ENCODE results near the gene CYP46A1. TPM values are rescaled to one million over a fixed set of nuclear protein-coding genes. Genes with fewer than 3 reads are reported as not detected.

CYP46A1 gene
- total and polyA plus RNA-seq, 10 donors, result 0.11 to 0.85 (median 0.32) TPM

DNA sequence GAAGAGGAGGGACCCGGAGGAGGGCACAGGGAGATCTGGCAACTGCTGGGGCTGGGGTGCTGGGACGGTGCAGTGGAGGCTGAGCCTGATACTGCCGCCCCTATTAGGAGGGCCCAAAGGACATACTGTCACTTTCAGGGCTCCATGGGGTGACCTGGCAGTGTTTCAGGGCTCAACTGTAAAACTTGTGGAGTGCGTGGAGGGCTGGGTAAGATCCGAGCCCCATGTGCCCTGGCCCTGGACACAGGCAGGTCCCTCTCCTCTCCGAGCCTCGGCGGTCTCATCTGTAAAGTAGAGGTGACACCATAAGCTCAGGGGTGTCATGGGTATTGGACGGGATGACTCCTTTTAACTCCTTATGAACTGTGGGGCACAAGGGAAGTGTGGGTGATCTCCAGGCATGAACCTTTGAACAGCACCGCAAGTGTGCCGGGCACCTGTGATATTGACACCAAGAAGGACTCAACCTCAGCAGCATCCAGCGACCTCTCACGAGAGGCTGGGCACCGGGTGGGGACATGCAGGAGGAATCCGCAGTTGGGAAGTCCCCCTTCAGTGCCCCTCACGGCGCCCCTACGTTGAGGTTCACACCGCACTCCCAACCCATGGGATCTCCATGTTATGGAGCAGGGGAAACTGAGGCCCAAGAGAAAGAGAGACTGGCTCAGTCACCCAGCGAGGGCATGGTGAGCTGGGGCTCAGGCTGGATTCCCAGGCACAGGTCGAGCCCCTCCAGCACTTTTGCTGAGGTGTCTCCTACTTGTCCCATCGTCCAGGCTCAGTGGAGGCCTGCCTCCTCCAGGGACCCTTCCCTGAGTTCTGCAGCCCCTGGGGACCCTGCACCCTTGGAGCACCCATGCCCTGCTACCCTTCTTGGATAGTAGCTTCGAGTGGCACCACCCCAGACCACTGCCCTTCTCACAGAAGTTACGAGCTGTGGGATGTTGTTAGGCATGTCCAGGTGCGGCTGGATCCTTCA is 58.7 kb downstream of the CYP46A1 start:
- no peak for TF ChIP-seq POLR2AphosphoS5 (IDR thresholded peaks at IDR 0.05)
- no peak for TF ChIP-seq POLR2A (IDR thresholded peaks at IDR 0.05)
- TF ChIP-seq, protein P1, sequence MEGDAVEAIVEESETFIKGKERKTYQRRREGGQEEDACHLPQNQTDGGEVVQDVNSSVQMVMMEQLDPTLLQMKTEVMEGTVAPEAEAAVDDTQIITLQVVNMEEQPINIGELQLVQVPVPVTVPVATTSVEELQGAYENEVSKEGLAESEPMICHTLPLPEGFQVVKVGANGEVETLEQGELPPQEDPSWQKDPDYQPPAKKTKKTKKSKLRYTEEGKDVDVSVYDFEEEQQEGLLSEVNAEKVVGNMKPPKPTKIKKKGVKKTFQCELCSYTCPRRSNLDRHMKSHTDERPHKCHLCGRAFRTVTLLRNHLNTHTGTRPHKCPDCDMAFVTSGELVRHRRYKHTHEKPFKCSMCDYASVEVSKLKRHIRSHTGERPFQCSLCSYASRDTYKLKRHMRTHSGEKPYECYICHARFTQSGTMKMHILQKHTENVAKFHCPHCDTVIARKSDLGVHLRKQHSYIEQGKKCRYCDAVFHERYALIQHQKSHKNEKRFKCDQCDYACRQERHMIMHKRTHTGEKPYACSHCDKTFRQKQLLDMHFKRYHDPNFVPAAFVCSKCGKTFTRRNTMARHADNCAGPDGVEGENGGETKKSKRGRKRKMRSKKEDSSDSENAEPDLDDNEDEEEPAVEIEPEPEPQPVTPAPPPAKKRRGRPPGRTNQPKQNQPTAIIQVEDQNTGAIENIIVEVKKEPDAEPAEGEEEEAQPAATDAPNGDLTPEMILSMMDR (IDR thresholded peaks at IDR 0.05 in 8 of 11, conservative IDR thresholded peaks at IDR 0.05 in 3 of 11), result no peak
- peaks cover 5 to 45% (median 21%) of the 10 kb centered on the region in 6 donors for H3K4me1 ChIP-seq
- peaks cover 0 to 24% (median 5%) of the 10 kb centered on the region in 7 donors for H3K27me3 ChIP-seq (replicated peaks in 1 of 7)
- H3K36me3 ChIP-seq, result no peaks in the 10 kb centered on the region
- DNase-seq, result no peak
- 89 to 94% (median 93%) methylated on average over 23 to 25 of the region's 25 CpGs for WGBS, 5 donors
- intact Hi-C loops (cut with DNase I; ENCODE audit: low total_unique reads), result no loop called here
- H3K27ac ChIP-seq, result no peak overlapping the region
- no peaks in the 10 kb centered on the region for H3K9me3 ChIP-seq
- H3K4me3 ChIP-seq, result no peak overlapping the region

DNA sequence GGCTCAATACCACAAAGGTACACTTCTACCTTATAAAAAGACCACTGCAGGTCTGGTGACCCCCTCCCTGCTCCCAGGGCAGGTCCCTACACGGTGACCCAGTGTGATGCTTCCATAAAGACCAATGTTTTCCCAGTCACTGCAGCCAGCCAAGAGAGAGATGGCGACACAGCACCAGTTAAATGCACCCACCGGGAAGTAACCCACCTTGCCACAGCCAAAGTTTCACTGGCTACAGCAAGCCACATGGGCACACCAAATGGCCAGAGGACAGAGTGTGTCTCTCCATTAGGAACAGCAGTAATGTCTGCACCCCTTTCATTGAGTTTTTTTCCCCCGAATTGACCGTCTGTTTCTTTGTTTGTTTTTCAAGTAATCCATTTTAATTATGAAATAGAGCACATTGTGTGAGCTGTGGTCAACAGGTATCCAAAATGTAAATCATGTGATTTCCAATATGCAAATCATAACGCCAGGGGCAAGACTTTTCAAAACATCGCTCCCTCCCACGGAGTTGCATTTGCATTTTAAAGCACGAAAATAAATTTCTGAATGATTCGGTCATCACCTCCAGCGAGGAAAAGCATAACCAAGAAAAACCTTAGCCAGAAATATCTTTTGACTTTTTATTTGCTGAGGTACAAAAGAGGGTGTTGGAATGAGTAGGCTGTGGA is 60.2 kb downstream of the CYP46A1 start:
- no peak for TF ChIP-seq POLR2AphosphoS5 (IDR thresholded peaks at IDR 0.05)
- TF ChIP-seq, protein P1 (IDR thresholded peaks at IDR 0.05 in 8 of 11, conservative IDR thresholded peaks at IDR 0.05 in 3 of 11), result no peak
- no peak for TF ChIP-seq POLR2A (IDR thresholded peaks at IDR 0.05)
- Histone ChIP-seq H3K27me3 (replicated peaks in 1 of 7) (peaks cover 0 to 14% (median 0%) of the 10 kb centered on the region in 7 donors), H3K36me3 (no peaks in the 10 kb centered on the region), H3K4me1 (peaks cover 5 to 35% (median 19%) of the 10 kb centered on the region in 6 donors), H3K27ac (no peak overlapping the region), H3K9me3 (no peaks in the 10 kb centered on the region), H3K4me3 (no peak overlapping the region)
- no peak for DNase-seq
- intact Hi-C loops (cut with DNase I; ENCODE audit: low total_unique reads), result no loop called here
- 73 to 88% (median 82%) methylated on average over 11 of the region's 11 CpGs for WGBS, 5 donors

DNA sequence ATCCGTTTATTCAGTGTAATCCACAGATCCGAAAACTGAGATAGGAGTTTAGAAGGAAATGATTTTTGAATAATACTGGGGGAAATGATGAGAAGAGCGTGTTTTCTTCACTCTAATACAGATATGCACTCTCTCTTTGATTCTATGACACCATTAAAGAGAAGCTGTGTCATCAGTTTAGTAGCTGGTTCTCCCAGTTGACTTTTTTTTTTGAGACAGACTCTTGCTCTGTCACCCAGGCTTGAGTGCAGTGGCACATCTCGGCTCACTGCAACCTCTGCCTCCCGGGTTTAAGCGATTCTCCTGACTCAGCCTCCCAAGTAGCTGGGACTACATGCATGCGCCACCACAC is 60.8 kb downstream of the CYP46A1 start:
- intact Hi-C loops (cut with DNase I; ENCODE audit: low total_unique reads), result no loop called here
- Histone ChIP-seq H3K4me3 (no peak overlapping the region), H3K27me3 (replicated peaks in 1 of 7) (peaks cover 0 to 14% (median 0%) of the 10 kb centered on the region in 7 donors), H3K27ac (peak overlapping the region in 1 of 8 donors; percentile 71), H3K36me3 (no peaks in the 10 kb centered on the region), H3K4me1 (peaks cover 5 to 35% (median 19%) of the 10 kb centered on the region in 6 donors), H3K9me3 (no peaks in the 10 kb centered on the region)
- no peak for TF ChIP-seq POLR2AphosphoS5 (IDR thresholded peaks at IDR 0.05)
- TF ChIP-seq, protein P1 (IDR thresholded peaks at IDR 0.05 in 8 of 11, conservative IDR thresholded peaks at IDR 0.05 in 3 of 11), result no peak
- no peak for TF ChIP-seq POLR2A (IDR thresholded peaks at IDR 0.05)
- WGBS, 5 donors, result 84 to 94% (median 87%) methylated on average over 7 of the region's 7 CpGs
- DNase-seq, result no peak
